ENCODE data around the gene KRTAP9-6. TPM values are rescaled to one million over a fixed set of nuclear protein-coding genes. Genes with fewer than 3 reads are reported as not detected.

The KRTAP9-6 gene
- total RNA-seq, 1 donor from 2014 or later, result not detected

DNA sequence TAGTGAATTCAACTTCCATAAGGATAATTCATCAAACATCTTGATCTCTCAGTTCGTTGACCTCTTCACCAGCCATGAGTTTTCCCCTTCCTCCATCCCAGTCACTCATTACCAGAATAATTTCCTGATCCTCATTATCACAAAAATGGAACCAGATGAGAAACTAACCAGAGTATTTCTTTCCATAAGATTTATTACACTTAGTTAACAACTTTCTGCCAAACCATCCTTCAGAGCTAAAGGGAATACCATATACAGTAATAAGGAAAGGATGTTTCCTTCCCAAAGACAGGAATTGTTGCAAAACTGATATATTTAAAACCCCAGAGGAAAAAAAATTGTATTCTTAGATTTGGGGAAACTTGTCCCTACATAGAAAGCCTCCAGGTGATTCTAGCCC lies 28.8 kb downstream of the KRTAP9-6 start:
- no peak overlapping the region for H3K27ac ChIP-seq (ENCODE audit: low read depth, low read length)
- H3K4me3 ChIP-seq (ENCODE audit: insufficient read depth, low read depth, low read length), result no peak overlapping the region
- Mint-ChIP-seq H3K4me3 (ENCODE audit: unreplicated experiment) (no peak overlapping the region), H3K27ac (ENCODE audit: unreplicated experiment) (no peak overlapping the region), H3K4me1 (ENCODE audit: low read depth, unreplicated experiment) (no peaks in the 10 kb centered on the region), H3K36me3 (ENCODE audit: low read depth, unreplicated experiment) (no peaks in the 10 kb centered on the region), H3K9me3 (ENCODE audit: unreplicated experiment) (no peaks in the 10 kb centered on the region), H3K27me3 (ENCODE audit: low read depth, unreplicated experiment) (no peaks in the 10 kb centered on the region)
- no peaks in the 10 kb centered on the region for H4K20me1 ChIP-seq (ENCODE audit: insufficient read depth, low read length)
- DNase-seq (ENCODE audit: low read depth) (no peak), FAIRE-seq (no peak)
- no peak overlapping the region for H2AFZ ChIP-seq (ENCODE audit: low read depth, low read length)
- no peaks in the 10 kb centered on the region for H3K27me3 ChIP-seq (ENCODE audit: insufficient read depth, low read length)
- TF ChIP-seq, protein P1, sequence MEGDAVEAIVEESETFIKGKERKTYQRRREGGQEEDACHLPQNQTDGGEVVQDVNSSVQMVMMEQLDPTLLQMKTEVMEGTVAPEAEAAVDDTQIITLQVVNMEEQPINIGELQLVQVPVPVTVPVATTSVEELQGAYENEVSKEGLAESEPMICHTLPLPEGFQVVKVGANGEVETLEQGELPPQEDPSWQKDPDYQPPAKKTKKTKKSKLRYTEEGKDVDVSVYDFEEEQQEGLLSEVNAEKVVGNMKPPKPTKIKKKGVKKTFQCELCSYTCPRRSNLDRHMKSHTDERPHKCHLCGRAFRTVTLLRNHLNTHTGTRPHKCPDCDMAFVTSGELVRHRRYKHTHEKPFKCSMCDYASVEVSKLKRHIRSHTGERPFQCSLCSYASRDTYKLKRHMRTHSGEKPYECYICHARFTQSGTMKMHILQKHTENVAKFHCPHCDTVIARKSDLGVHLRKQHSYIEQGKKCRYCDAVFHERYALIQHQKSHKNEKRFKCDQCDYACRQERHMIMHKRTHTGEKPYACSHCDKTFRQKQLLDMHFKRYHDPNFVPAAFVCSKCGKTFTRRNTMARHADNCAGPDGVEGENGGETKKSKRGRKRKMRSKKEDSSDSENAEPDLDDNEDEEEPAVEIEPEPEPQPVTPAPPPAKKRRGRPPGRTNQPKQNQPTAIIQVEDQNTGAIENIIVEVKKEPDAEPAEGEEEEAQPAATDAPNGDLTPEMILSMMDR (IDR thresholded peaks at IDR 0.05; ENCODE audit: insufficient read depth, low read depth, low read length), result no peak
- TF ChIP-seq EZH2 (IDR thresholded peaks at IDR 0.05; ENCODE audit: insufficient read depth, low read length), result no peak
- no peak overlapping the region for H3K9ac ChIP-seq (ENCODE audit: low read length)
- no peaks in the 10 kb centered on the region for H3K79me2 ChIP-seq (ENCODE audit: insufficient read depth, low read length)
- no peaks in the 10 kb centered on the region for H3K9me3 ChIP-seq (ENCODE audit: insufficient read depth, low read depth, low read length)
- H3K36me3 ChIP-seq (ENCODE audit: insufficient read depth, low read length), result no peaks in the 10 kb centered on the region
- H3K4me1 ChIP-seq (ENCODE audit: insufficient read depth, low read length), result no peaks in the 10 kb centered on the region
- no peak overlapping the region for H3K4me2 ChIP-seq (ENCODE audit: low read length)

GRCh38 chr17:41296846-41297245 lies 31.7 kb downstream of the KRTAP9-6 start:
- FAIRE-seq (no peak), DNase-seq (ENCODE audit: low read depth) (no peak)
- Mint-ChIP-seq H3K4me3 (ENCODE audit: unreplicated experiment) (no peak overlapping the region), H3K27ac (ENCODE audit: unreplicated experiment) (no peak overlapping the region), H3K4me1 (ENCODE audit: low read depth, unreplicated experiment) (no peaks in the 10 kb centered on the region), H3K36me3 (ENCODE audit: low read depth, unreplicated experiment) (no peaks in the 10 kb centered on the region), H3K27me3 (ENCODE audit: low read depth, unreplicated experiment) (peaks cover under 1% of the 10 kb centered on the region), H3K9me3 (ENCODE audit: unreplicated experiment) (no peaks in the 10 kb centered on the region)
- TF ChIP-seq EZH2 (IDR thresholded peaks at IDR 0.05; ENCODE audit: insufficient read depth, low read length), result no peak
- H3K4me1 ChIP-seq (ENCODE audit: insufficient read depth, low read length), result no peaks in the 10 kb centered on the region
- H3K27ac ChIP-seq (ENCODE audit: low read depth, low read length), result no peak overlapping the region
- H3K36me3 ChIP-seq (ENCODE audit: insufficient read depth, low read length), result no peaks in the 10 kb centered on the region
- H3K9me3 ChIP-seq (ENCODE audit: insufficient read depth, low read depth, low read length), result no peaks in the 10 kb centered on the region
- no peaks in the 10 kb centered on the region for H4K20me1 ChIP-seq (ENCODE audit: insufficient read depth, low read length)
- no peak overlapping the region for H3K4me2 ChIP-seq (ENCODE audit: low read length)
- H2AFZ ChIP-seq (ENCODE audit: low read depth, low read length), result no peak overlapping the region
- H3K4me3 ChIP-seq (ENCODE audit: insufficient read depth, low read depth, low read length), result no peak overlapping the region
- no peak overlapping the region for H3K9ac ChIP-seq (ENCODE audit: low read length)
- no peaks in the 10 kb centered on the region for H3K79me2 ChIP-seq (ENCODE audit: insufficient read depth, low read length)
- H3K27me3 ChIP-seq (ENCODE audit: insufficient read depth, low read length), result no peaks in the 10 kb centered on the region

DNA sequence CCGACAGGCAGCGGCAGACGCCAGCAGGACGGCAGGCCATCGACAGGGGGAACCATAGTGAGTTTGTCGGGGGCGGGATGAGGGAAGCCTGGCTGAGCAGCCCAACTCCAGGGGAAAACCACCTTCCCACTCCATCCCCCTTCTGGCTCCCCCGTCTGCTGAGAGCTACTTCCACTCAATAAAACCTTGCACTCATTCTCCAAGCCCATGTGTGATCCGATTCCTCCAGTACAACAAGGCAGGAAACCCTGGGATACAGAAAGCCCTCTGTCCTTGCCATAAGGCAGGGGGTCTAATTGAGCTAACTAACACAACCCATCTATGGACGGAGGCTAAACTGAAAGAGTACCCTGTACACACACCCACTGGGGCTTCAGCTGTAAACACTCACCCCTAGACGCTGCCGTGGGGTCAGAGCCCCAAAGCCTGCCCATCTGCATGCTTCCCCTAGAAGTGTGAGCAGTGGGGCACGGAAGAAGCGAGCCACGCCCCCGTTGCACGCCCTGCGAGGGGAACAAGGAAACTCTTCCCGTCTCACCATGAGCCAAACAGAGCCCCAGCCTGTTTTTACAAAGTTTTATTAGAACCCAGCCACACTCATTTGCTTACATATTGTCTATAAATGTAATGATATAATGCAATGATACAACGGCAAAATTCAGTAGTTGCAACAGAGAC lies 33.4 kb downstream of the KRTAP9-6 start:
- no peaks in the 10 kb centered on the region for H3K36me3 Mint-ChIP-seq (ENCODE audit: low read depth, unreplicated experiment)
- Histone ChIP-seq H3K9me3 (ENCODE audit: insufficient read depth, low read depth, low read length) (no peaks in the 10 kb centered on the region), H3K79me2 (ENCODE audit: insufficient read depth, low read length) (no peaks in the 10 kb centered on the region), H3K36me3 (ENCODE audit: insufficient read depth, low read length) (no peaks in the 10 kb centered on the region), H2AFZ (ENCODE audit: low read depth, low read length) (no peak overlapping the region), H3K9ac (ENCODE audit: low read length) (no peak overlapping the region), H4K20me1 (ENCODE audit: insufficient read depth, low read length) (no peaks in the 10 kb centered on the region), H3K4me3 (ENCODE audit: insufficient read depth, low read depth, low read length) (no peak overlapping the region), H3K27me3 (ENCODE audit: insufficient read depth, low read length) (no peaks in the 10 kb centered on the region), H3K4me2 (ENCODE audit: low read length) (no peak overlapping the region), H3K4me1 (ENCODE audit: insufficient read depth, low read length) (no peaks in the 10 kb centered on the region), H3K27ac (ENCODE audit: low read depth, low read length) (no peak overlapping the region)
- FAIRE-seq, result no peak
- DNase-seq (ENCODE audit: low read depth), result no peak
- no peaks in the 10 kb centered on the region for H3K4me1 Mint-ChIP-seq (ENCODE audit: low read depth, unreplicated experiment)
- no peaks in the 10 kb centered on the region for H3K9me3 Mint-ChIP-seq (ENCODE audit: unreplicated experiment)
- H3K27me3 Mint-ChIP-seq (ENCODE audit: low read depth, unreplicated experiment), result peaks cover 5% of the 10 kb centered on the region
- H3K4me3 Mint-ChIP-seq (ENCODE audit: unreplicated experiment), result no peak overlapping the region
- H3K27ac Mint-ChIP-seq (ENCODE audit: unreplicated experiment), result no peak overlapping the region
- TF ChIP-seq, protein P1 (IDR thresholded peaks at IDR 0.05; ENCODE audit: insufficient read depth, low read depth, low read length), result no peak
- TF ChIP-seq EZH2 (IDR thresholded peaks at IDR 0.05; ENCODE audit: insufficient read depth, low read length), result no peak

Data from astrocyte (in vitro differentiated cells and primary cell).